Small intestine (tissue), 7 donors: ENCODE data around the gene SPTLC2. TPM values are rescaled to one million over a fixed set of nuclear protein-coding genes. Genes with fewer than 3 reads are reported as not detected.

Experiments used
- DNase-seq, 2 donors: peaks; one replicate each; pipeline versions ENCODE4 v3.0.0 to v3.0.0-alpha.2; 2013
- FAIRE-seq: peaks from 2 replicates; lab custom pipeline; 2012; peaks lifted over from hg19 to GRCh38; lab: Jason Lieb, UNC
- H3K27ac ChIP-seq, 3 donors: one replicate each; pipeline ENCODE4 v1.5.1; 2013; ENCODE audit warnings: low read length in 2 of 3, mild to moderate bottlenecking in 2 of 3, control low read depth in 1 of 3, inconsistent platforms in 1 of 3, low read depth in 1 of 3, moderate library complexity in 1 of 3
- H3K27me3 ChIP-seq, 3 donors: one replicate each; pipeline ENCODE4 v1.6.1; 2013; ENCODE audit warnings: low read length in 3 of 3, inconsistent platforms in 1 of 3; ENCODE audit not compliant: control insufficient read depth in 3 of 3, insufficient read depth in 3 of 3
- H3K36me3 ChIP-seq, 3 donors: one replicate each; pipeline ENCODE4 v1.6.1; 2013; ENCODE audit warnings: low read length in 3 of 3, inconsistent platforms in 1 of 3, low read depth in 1 of 3, mild to moderate bottlenecking in 1 of 3, moderate library complexity in 1 of 3; ENCODE audit not compliant: control insufficient read depth in 3 of 3, insufficient read depth in 2 of 3
- H3K4me1 ChIP-seq, 3 donors: one replicate each; pipeline ENCODE4 v1.6.1; 2013; ENCODE audit warnings: low read length in 2 of 3, inconsistent platforms in 1 of 3, low read depth in 1 of 3, mild to moderate bottlenecking in 1 of 3, moderate library complexity in 1 of 3; ENCODE audit not compliant: control insufficient read depth in 3 of 3, insufficient read depth in 2 of 3
- H3K4me3 ChIP-seq, 3 donors: one replicate each; pipeline ENCODE4 v1.5.1; 2013; ENCODE audit warnings: low read length in 3 of 3, control low read depth in 1 of 3, inconsistent platforms in 1 of 3, low read depth in 1 of 3, mild to moderate bottlenecking in 1 of 3, moderate library complexity in 1 of 3
- H3K9me3 ChIP-seq, 2 donors: one replicate each; pipeline ENCODE4 v1.6.1; 2013; ENCODE audit warnings: low read depth in 1 of 2, low read length in 1 of 2; ENCODE audit not compliant: control insufficient read depth in 2 of 2, insufficient read depth in 1 of 2
- WGBS, 3 donors: extraction: QIAGEN DNeasy Blood & Tissue Kit; methylation state at CpG; one replicate each; pipeline ENCODE4 v1.1.7; 2013; 5-methylcytosine and 5-hydroxymethylcytosine counted together
- polyA plus RNA-seq, 4 donors: library from polyadenylated mRNA; stranded (reverse) in 3 of 4; unstranded in 1 of 4; fragments of 200-250 nt in 3 of 4; fragments of 120-200 nt in 1 of 4; gene quantifications; one replicate each; pipeline versions ENCODE4 v1.2.1 to v1.2.3, GENCODE V29; 2013
- donor health status: healthy with polysubstance abuse.
- donor health status: control.
- donor health status: control.
- donor health status: Bipolar disorder and iron deficiency.
- donor health status: healthy.

The SPTLC2 gene
- polyA plus RNA-seq, 4 donors = 5.9 to 27.5 (median 15.2) TPM

- DNase-seq (no peak), FAIRE-seq (no peak)
- no peaks in the 10 kb centered on the region for H3K27me3 ChIP-seq
- no peaks in the 10 kb centered on the region for H3K9me3 ChIP-seq
- peak overlapping the region; percentile 82 to 99 (median 83) for H3K27ac ChIP-seq
- 0% methylated on average over 17 to 18 of the region's 18 CpGs for WGBS, 3 donors
- peaks cover 0 to 3% (median 0%) of the 10 kb centered on the region in 3 donors for H3K4me1 ChIP-seq
- H3K4me3 ChIP-seq = peak overlapping the region; percentile 69 to 98 (median 87)
- peaks cover 2 to 18% (median 5%) of the 10 kb centered on the region in 3 donors for H3K36me3 ChIP-seq
These were observed 159.3 kb downstream of the SPTLC2 start for GRCh38 chr14:77457115-77457521.

Other genes starting within 250 kb of the SPTLC2 start
- 10 to 100 TPM in 1 of 4 donors, 1 to 10 TPM in 3; 1.9 to 14.0 (median 3.2) TPM for gene TMED8, start 239.5 kb downstream of the SPTLC2 start, polyA plus RNA-seq
- 1 to 10 TPM in 1 of 4 donors, under 1 TPM in 1, not detected in 2; 0.52 to 1.0 TPM for gene SAMD15, start 239.3 kb downstream of the SPTLC2 start, polyA plus RNA-seq
- under 1 TPM; 0.12 to 0.68 (median 0.36) TPM for gene NOXRED1, start 193.1 kb downstream of the SPTLC2 start, polyA plus RNA-seq
- 10 to 100 TPM in 3 of 4 donors, 1 to 10 TPM in 1; 9.5 to 27.3 (median 12.7) TPM for gene VIPAS39, start 159.0 kb downstream of the SPTLC2 start, polyA plus RNA-seq
- gene AHSA1, start 158.5 kb downstream of the SPTLC2 start, polyA plus RNA-seq = 100 to 1,000 TPM in 1 of 4 donors, 10 to 100 TPM in 3; 57.3 to 108 (median 85.8) TPM
- under 1 TPM in 2 of 4 donors, not detected in 2; 0.01 to 0.03 TPM for gene ISM2, start 117.8 kb downstream of the SPTLC2 start, polyA plus RNA-seq
- 10 to 100 TPM in 2 of 4 donors, 1 to 10 TPM in 2; 5.8 to 12.1 (median 9.5) TPM for gene ALKBH1, start 91.4 kb upstream of the SPTLC2 start, polyA plus RNA-seq
- 100 to 1,000 TPM; 105 to 497 (median 430) TPM for gene SLIRP, start 91.5 kb upstream of the SPTLC2 start, polyA plus RNA-seq
- 10 to 100 TPM; 40.3 to 70.1 (median 47.0) TPM for gene SNW1, start 144.5 kb upstream of the SPTLC2 start, polyA plus RNA-seq
- gene ADCK1, start 183.5 kb upstream of the SPTLC2 start, polyA plus RNA-seq = 10 to 100 TPM in 1 of 4 donors, 1 to 10 TPM in 3; 5.1 to 10.2 (median 8.0) TPM